ENCODE measurements around the gene VPS37C. TPM values are rescaled to one million over a fixed set of nuclear protein-coding genes. Genes with fewer than 3 reads are reported as not detected.

Gene VPS37C
- total and polyA plus RNA-seq, 9 donors = 10.0 to 19.8 (median 17.8) TPM

DNA sequence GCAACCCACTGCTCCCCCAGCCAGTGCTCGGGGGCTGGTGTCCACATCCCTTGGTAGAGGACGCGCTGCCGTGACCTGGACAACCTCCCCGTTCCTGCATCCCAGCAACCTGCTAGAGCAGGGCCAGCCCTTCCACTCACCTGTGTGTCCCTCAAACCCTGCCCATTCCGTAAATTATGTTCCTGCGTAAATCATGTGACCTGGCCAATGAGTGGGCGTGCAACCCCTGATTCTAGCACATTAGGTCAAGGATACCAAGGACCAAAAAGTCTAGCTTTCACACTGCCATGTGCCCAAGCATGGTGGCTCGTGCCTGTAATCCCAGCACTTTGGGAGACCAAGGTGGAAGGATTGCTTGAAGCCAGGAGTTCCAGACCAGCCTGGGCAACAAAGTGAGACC lies 33.2 kb downstream of the VPS37C start:
- Histone ChIP-seq H3K36me3 (ENCODE audit: control insufficient read depth, insufficient read depth, low read length) (peaks cover 19% of the 10 kb centered on the region), H3K9me3 (replicated peaks; ENCODE audit: control insufficient read depth, low read depth, low read length) (no peaks in the 10 kb centered on the region), H3K27ac (ENCODE audit: low read length) (no peak overlapping the region), H3K4me3 (ENCODE audit: low read length) (no peak overlapping the region), H3K4me1 (ENCODE audit: control insufficient read depth, insufficient read depth, low read length) (peaks cover 53% of the 10 kb centered on the region), H3K27me3 (ENCODE audit: control insufficient read depth, insufficient read depth, low read length) (peaks cover 11% of the 10 kb centered on the region)
- DNase-seq = no peak
- 74% methylated on average over 9 of the region's 9 CpGs for WGBS (ENCODE audit: insufficient coverage)

DNA sequence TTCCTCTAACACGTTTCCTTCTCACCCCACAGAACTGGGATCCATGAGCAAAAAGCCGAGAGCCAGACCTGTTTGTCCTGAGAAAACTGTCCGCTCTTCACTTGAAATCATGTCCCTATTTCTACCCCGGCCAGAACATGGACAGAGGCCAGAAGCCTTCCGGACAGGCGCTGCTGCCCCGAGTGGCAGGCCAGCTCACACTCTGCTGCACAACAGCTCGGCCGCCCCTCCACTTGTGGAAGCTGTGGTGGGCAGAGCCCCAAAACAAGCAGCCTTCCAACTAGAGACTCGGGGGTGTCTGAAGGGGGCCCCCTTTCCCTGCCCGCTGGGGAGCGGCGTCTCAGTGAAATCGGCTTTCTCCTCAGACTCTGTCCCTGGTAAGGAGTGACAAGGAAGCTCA lies 35.0 kb downstream of the VPS37C start:
- no peaks in the 10 kb centered on the region for H3K9me3 ChIP-seq (replicated peaks; ENCODE audit: control insufficient read depth, low read depth, low read length)
- H3K27ac ChIP-seq (ENCODE audit: low read length) = no peak overlapping the region
- WGBS (ENCODE audit: insufficient coverage) = 7% methylated on average over 12 of the region's 14 CpGs
- peaks cover 7% of the 10 kb centered on the region for H3K36me3 ChIP-seq (ENCODE audit: control insufficient read depth, insufficient read depth, low read length)
- peaks cover 41% of the 10 kb centered on the region for H3K4me1 ChIP-seq (ENCODE audit: control insufficient read depth, insufficient read depth, low read length)
- DNase-seq = peak; percentile 70
- H3K4me3 ChIP-seq (ENCODE audit: low read length) = no peak overlapping the region
- peaks cover 11% of the 10 kb centered on the region for H3K27me3 ChIP-seq (ENCODE audit: control insufficient read depth, insufficient read depth, low read length)

DNA sequence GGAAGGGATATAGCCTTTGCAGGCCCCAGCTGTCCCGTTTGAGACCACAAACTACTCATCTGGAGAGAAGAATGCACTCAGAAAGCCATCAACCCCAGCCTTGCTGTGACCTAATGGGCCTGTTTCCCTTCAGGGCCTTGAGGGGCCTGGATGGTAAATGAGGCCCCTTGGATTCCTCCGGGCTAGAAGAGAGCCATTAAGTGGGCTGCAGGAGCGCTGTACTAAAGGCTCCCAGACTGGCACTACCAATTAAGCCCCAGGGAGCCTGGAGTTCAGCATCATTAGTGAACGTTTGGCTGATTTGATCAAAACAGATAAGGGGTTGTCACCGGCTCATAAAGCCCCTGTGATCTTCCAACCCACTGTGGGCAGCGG lies 35.9 kb downstream of the VPS37C start:
- Histone ChIP-seq H3K27me3 (ENCODE audit: control insufficient read depth, insufficient read depth, low read length) (peaks cover 11% of the 10 kb centered on the region), H3K27ac (ENCODE audit: low read length) (no peak overlapping the region), H3K4me1 (ENCODE audit: control insufficient read depth, insufficient read depth, low read length) (peaks cover 41% of the 10 kb centered on the region), H3K4me3 (ENCODE audit: low read length) (no peak overlapping the region), H3K9me3 (replicated peaks; ENCODE audit: control insufficient read depth, low read depth, low read length) (no peaks in the 10 kb centered on the region), H3K36me3 (ENCODE audit: control insufficient read depth, insufficient read depth, low read length) (peaks cover 7% of the 10 kb centered on the region)
- DNase-seq = no peak
- WGBS (ENCODE audit: insufficient coverage) = 33% methylated on average over 4 of the region's 6 CpGs

DNA sequence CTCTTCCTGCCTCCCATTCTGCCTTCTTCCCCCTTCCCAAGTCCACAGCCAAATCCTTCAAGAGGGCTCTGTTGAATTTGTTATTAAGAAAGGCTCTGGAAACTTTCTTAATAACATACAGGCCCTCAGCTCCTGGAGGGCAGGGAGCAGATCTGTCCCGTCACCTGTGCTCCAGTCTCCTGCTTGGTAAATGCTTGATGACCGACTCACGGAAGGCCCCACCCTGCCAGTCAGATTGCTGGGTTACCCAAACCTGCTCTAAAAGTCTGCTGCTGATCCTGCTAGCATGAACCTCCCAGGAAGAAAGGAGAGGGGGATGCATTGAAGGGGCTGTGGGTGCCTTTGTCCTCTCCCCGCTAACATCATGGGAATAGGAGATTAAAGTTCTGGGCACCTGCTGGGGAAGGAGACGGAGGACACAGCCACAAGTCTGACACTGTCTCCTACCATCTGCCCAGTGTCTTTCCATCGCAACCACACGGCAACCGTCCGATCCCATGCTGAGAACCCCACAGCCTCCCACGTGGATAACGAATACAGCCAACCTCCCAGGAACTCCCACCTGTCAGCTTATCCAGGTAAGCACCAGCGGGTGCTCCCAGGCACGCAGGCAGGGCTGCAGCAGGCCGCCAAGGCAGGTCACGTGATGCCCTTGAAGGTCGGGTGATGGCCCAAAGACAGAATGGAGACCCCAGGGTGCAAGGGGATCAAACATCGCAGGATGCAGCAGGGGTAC lies 36.5 kb downstream of the VPS37C start:
- H3K36me3 ChIP-seq (ENCODE audit: control insufficient read depth, insufficient read depth, low read length) = peaks cover 7% of the 10 kb centered on the region
- peaks cover 36% of the 10 kb centered on the region for H3K4me1 ChIP-seq (ENCODE audit: control insufficient read depth, insufficient read depth, low read length)
- no peak overlapping the region for H3K27ac ChIP-seq (ENCODE audit: low read length)
- peaks cover 11% of the 10 kb centered on the region for H3K27me3 ChIP-seq (ENCODE audit: control insufficient read depth, insufficient read depth, low read length)
- no peaks in the 10 kb centered on the region for H3K9me3 ChIP-seq (replicated peaks; ENCODE audit: control insufficient read depth, low read depth, low read length)
- H3K4me3 ChIP-seq (ENCODE audit: low read length) = no peak overlapping the region
- WGBS (ENCODE audit: insufficient coverage) = 57% methylated on average over 16 of the region's 17 CpGs
- no peak for DNase-seq

DNA sequence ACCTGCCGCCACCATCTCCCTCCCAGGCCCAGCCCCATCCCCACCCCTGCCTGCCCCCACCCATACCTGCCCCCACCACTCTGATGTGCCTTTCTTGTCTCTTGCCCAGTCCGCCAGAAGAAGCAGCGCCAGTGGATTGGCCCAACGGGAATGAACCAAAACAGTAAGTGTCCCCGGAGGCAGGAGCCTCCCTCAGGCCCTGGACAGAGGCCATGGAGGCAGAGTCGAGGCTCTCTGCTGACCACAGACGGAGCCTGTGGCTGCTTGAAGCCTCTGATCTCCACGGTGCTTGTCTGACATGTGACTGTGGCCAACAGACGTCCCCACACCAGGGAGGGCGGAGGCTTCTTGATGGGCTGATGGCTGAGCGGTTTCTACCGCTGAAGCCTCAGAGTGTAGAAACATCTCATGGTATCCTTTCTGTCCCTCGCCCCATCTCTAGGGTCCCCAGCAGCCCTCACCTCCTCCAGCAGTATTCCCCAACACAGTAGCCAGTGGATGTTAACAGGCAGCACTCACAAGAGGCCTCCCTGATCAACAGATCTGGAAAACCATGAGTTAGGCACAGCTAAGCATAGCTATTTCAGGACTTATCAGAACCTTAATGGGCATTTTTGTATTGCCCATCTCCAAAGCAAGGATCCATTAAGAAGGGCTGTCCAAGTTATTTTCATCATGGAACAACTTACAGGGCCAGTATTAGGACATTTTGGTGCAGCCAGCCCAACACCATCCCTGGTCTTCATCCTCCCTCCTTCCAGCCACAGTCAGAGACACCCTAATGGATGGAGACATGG lies 37.3 kb downstream of the VPS37C start:
- Histone ChIP-seq H3K27me3 (ENCODE audit: control insufficient read depth, insufficient read depth, low read length) (peaks cover 11% of the 10 kb centered on the region), H3K9me3 (replicated peaks; ENCODE audit: control insufficient read depth, low read depth, low read length) (no peaks in the 10 kb centered on the region), H3K36me3 (ENCODE audit: control insufficient read depth, insufficient read depth, low read length) (peaks cover 7% of the 10 kb centered on the region), H3K27ac (ENCODE audit: low read length) (no peak overlapping the region), H3K4me3 (ENCODE audit: low read length) (no peak overlapping the region), H3K4me1 (ENCODE audit: control insufficient read depth, insufficient read depth, low read length) (peaks cover 31% of the 10 kb centered on the region)
- no peak for DNase-seq
- 68% methylated on average over 7 of the region's 13 CpGs for WGBS (ENCODE audit: insufficient coverage)

DNA sequence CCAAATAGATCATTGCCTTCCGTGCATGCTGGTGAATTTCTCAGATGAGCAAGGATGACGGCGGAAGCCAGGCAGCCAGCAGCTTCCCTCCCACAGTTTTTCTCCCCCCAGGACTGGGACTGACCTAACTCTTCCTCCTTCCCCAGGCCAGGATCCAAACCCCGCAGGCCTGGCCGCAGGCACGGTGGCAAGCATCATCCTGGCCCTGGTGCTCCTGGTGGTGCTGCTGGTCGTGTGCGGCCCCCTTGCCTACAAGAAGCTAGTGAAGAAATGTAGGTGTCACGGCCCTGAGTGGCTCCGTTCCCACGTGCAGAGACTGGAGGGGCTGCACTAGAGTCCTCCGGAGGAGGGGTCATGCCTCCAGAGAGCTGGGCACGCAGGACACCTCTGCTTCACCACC lies 38.5 kb downstream of the VPS37C start:
- peaks cover under 1% of the 10 kb centered on the region for H3K36me3 ChIP-seq (ENCODE audit: control insufficient read depth, insufficient read depth, low read length)
- no peak for DNase-seq
- H3K27me3 ChIP-seq (ENCODE audit: control insufficient read depth, insufficient read depth, low read length) = peaks cover 11% of the 10 kb centered on the region
- H3K27ac ChIP-seq (ENCODE audit: low read length) = no peak overlapping the region
- 75% methylated on average over 7 of the region's 13 CpGs for WGBS (ENCODE audit: insufficient coverage)
- H3K9me3 ChIP-seq (replicated peaks; ENCODE audit: control insufficient read depth, low read depth, low read length) = no peaks in the 10 kb centered on the region
- peaks cover 29% of the 10 kb centered on the region for H3K4me1 ChIP-seq (ENCODE audit: control insufficient read depth, insufficient read depth, low read length)
- no peak overlapping the region for H3K4me3 ChIP-seq (ENCODE audit: low read length)

DNA sequence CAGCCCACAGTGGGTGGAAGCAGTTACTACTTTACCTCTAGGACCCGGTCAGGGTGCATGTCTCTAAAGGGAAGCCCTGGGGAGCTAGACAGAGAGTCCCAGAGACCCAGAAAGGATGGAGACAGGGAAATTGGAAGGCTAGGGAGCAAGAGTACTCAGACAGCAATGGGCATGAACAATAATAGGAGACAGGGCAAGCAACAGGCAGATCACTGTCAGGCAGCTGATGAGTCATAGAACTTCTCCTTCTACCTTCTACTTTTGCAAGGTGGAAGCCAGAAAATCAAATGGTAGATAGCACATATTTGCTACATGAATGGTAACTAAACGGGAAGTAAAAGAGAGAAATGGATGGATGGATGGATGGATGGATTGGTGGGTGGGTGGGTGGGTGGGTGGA lies 39.3 kb downstream of the VPS37C start:
- WGBS (ENCODE audit: insufficient coverage) = 87% methylated on average over 2 of the region's 2 CpGs
- no peak for DNase-seq
- H3K36me3 ChIP-seq (ENCODE audit: control insufficient read depth, insufficient read depth, low read length) = no peaks in the 10 kb centered on the region
- no peak overlapping the region for H3K4me3 ChIP-seq (ENCODE audit: low read length)
- H3K27ac ChIP-seq (ENCODE audit: low read length) = no peak overlapping the region
- H3K27me3 ChIP-seq (ENCODE audit: control insufficient read depth, insufficient read depth, low read length) = peaks cover 11% of the 10 kb centered on the region
- peaks cover 29% of the 10 kb centered on the region for H3K4me1 ChIP-seq (ENCODE audit: control insufficient read depth, insufficient read depth, low read length)
- H3K9me3 ChIP-seq (replicated peaks; ENCODE audit: control insufficient read depth, low read depth, low read length) = no peaks in the 10 kb centered on the region

DNA sequence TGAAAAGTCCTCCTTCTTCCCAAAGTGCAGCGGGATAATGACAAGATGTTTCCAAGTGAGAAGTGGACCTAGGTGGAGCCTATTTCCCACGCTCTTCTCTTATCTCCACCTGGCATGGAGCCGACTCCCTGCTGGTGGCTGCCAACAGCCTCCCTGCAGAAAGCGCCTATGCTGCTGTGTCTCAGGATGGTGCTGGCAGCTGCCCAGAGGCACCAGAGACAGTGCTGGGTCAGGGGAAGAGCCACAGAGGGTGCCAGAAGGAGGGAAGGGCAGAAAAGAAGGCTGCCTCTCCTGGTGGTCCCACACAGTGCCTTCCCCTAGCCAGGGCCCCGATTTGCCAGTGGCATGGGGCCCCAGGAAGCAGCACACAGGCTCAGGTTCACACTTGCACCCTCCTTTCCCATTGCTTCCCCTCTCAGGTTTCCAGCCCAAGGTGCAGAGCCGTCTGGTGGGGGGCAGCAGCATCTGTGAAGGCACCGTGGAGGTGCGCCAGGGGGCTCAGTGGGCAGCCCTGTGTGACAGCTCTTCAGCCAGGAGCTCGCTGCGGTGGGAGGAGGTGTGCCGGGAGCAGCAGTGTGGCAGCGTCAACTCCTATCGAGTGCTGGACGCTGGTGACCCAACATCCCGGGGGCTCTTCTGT lies 39.9 kb downstream of the VPS37C start:
- no peak overlapping the region for H3K4me3 ChIP-seq (ENCODE audit: low read length)
- DNase-seq = no peak
- H3K4me1 ChIP-seq (ENCODE audit: control insufficient read depth, insufficient read depth, low read length) = peaks cover 24% of the 10 kb centered on the region
- H3K36me3 ChIP-seq (ENCODE audit: control insufficient read depth, insufficient read depth, low read length) = no peaks in the 10 kb centered on the region
- H3K27me3 ChIP-seq (ENCODE audit: control insufficient read depth, insufficient read depth, low read length) = peaks cover 11% of the 10 kb centered on the region
- no peak overlapping the region for H3K27ac ChIP-seq (ENCODE audit: low read length)
- 68% methylated on average over 12 of the region's 15 CpGs for WGBS (ENCODE audit: insufficient coverage)
- no peaks in the 10 kb centered on the region for H3K9me3 ChIP-seq (replicated peaks; ENCODE audit: control insufficient read depth, low read depth, low read length)

DNA sequence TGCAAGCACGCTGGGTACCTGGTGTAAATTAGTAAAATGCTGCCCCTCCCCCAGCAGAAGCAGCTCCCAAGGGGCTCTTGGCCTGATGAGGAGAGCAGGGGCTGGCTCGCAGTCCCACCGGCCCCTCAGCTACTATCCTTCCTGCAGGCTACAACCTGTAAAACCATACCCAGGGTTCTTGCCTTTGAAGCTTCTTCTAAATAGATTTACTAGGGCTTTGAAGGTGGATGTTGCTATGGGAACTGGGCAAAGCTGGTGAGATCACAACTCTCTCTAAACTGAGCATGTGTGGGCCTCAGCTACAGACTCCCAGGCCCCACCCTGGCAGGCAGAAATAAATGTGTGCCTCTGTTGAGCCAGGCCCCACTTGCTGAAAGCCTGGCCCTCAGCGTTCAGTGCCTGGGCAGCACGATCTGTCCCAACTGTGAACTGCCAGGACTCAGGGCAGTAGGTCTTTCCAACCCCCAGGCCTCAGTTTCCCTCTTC lies 40.5 kb downstream of the VPS37C start:
- DNase-seq = peak; percentile 40
- WGBS (ENCODE audit: insufficient coverage) = 29% methylated on average over 3 of the region's 5 CpGs
- Histone ChIP-seq H3K4me3 (ENCODE audit: low read length) (no peak overlapping the region), H3K27ac (ENCODE audit: low read length) (no peak overlapping the region), H3K9me3 (replicated peaks; ENCODE audit: control insufficient read depth, low read depth, low read length) (no peaks in the 10 kb centered on the region), H3K4me1 (ENCODE audit: control insufficient read depth, insufficient read depth, low read length) (peaks cover 18% of the 10 kb centered on the region), H3K36me3 (ENCODE audit: control insufficient read depth, insufficient read depth, low read length) (no peaks in the 10 kb centered on the region), H3K27me3 (ENCODE audit: control insufficient read depth, insufficient read depth, low read length) (peaks cover 8% of the 10 kb centered on the region)

DNA sequence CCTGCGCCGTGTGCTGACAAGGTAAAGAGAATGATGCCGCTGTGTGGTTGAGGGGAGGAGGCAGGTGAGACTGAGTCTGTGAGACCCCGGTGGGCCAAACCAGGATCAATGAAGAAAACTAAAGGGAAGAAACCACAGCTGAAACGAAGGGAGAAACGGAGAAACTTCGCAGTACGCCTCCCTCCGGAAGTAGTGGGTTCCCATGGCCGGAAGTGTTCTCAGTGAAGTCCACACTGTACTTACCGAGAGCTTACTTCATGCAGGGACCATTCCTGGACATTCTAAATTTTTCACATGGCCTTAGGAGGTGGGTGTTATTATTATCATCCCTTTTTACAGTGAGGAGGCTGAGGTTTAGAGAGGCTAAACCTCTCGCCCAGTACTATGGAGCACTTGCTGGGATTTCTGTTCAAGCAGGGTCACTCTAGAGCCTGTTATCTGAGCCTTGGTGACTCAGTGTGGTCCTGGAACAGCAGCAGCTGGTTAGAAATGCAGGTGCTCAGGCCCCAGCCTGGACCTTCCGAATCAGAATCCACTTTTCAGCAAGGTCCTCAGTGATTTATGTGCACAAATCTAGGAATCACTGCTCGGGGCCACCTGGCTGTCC lies 41.0 kb downstream of the VPS37C start:
- no peak overlapping the region for H3K27ac ChIP-seq (ENCODE audit: low read length)
- 60% methylated on average over 13 of the region's 14 CpGs for WGBS (ENCODE audit: insufficient coverage)
- peaks cover 17% of the 10 kb centered on the region for H3K4me1 ChIP-seq (ENCODE audit: control insufficient read depth, insufficient read depth, low read length)
- peaks cover 4% of the 10 kb centered on the region for H3K27me3 ChIP-seq (ENCODE audit: control insufficient read depth, insufficient read depth, low read length)
- no peak for DNase-seq
- H3K36me3 ChIP-seq (ENCODE audit: control insufficient read depth, insufficient read depth, low read length) = no peaks in the 10 kb centered on the region
- no peak overlapping the region for H3K4me3 ChIP-seq (ENCODE audit: low read length)
- no peaks in the 10 kb centered on the region for H3K9me3 ChIP-seq (replicated peaks; ENCODE audit: control insufficient read depth, low read depth, low read length)
